H9 (cell line): ENCODE results near the gene PRKCA. TPM values are rescaled to one million over a fixed set of nuclear protein-coding genes. Genes with fewer than 3 reads are reported as not detected.

Experiments
- DNase-seq: peaks from one replicate; pipeline ENCODE4 v3.0.0-alpha.2; 2017
- H2AFZ ChIP-seq: one replicate; pipeline ENCODE4 v1.6.1; 2013; ENCODE audit warnings: mild to moderate bottlenecking, low read length, control low read depth, moderate library complexity
- H2AK5ac ChIP-seq: 2 replicates; pipeline ENCODE4 v1.6.1; 2013; ENCODE audit warnings: low read length, control low read depth, mixed read lengths; ENCODE audit not compliant: insufficient read length
- H2BK120ac ChIP-seq: one replicate; pipeline ENCODE4 v1.6.1; 2013; ENCODE audit warnings: low read depth, mild to moderate bottlenecking, low read length, control low read depth, inconsistent platforms; ENCODE audit not compliant: poor library complexity, severe bottlenecking
- H2BK12ac ChIP-seq: 2 replicates; pipeline ENCODE4 v1.6.1; 2013; ENCODE audit warnings: low read length, control low read depth, mixed read lengths, low read depth; ENCODE audit not compliant: insufficient read length
- H2BK15ac ChIP-seq: 2 replicates; pipeline ENCODE4 v1.6.1; 2013; ENCODE audit warnings: low read depth, low read length, control low read depth
- H2BK20ac ChIP-seq: one replicate; pipeline ENCODE4 v1.6.1; 2013; ENCODE audit warnings: low read depth, mild to moderate bottlenecking, low read length, control low read depth, inconsistent platforms; ENCODE audit not compliant: poor library complexity, severe bottlenecking
- H2BK5ac ChIP-seq: 2 replicates; pipeline ENCODE4 v1.6.1; 2013; ENCODE audit warnings: low read length, control low read depth, mixed read lengths; ENCODE audit not compliant: insufficient read length
- H3K14ac ChIP-seq: 2 replicates; pipeline ENCODE4 v1.6.1; 2013; ENCODE audit warnings: low read length, control low read depth; ENCODE audit not compliant: insufficient read depth
- H3K18ac ChIP-seq: 2 replicates; pipeline ENCODE4 v1.6.1; 2013; ENCODE audit warnings: low read depth, mild to moderate bottlenecking, mixed read lengths, low read length, control low read depth; ENCODE audit not compliant: insufficient read length
- H3K23ac ChIP-seq: 2 replicates; pipeline ENCODE4 v1.6.1; 2013; ENCODE audit warnings: low read length, control low read depth, mixed read lengths, low read depth; ENCODE audit not compliant: insufficient read length
- H3K23me2 ChIP-seq: 2 replicates; pipeline ENCODE4 v1.6.1; 2013; ENCODE audit warnings: low read depth, mild to moderate bottlenecking, mixed read lengths, low read length, control low read depth; ENCODE audit not compliant: insufficient read length, poor library complexity, severe bottlenecking
- H3K27ac ChIP-seq: 2 replicates; pipeline ENCODE4 v1.5.1; 2013; ENCODE audit warnings: low read length, control low read depth, mixed read lengths, low read depth; ENCODE audit not compliant: insufficient read length
- H3K27me3 ChIP-seq: 2 replicates; pipeline ENCODE4 v1.6.1; 2013; ENCODE audit warnings: low read length, control low read depth, inconsistent platforms; ENCODE audit not compliant: insufficient read depth
- H3K4ac ChIP-seq: 2 replicates; pipeline ENCODE4 v1.6.1; 2013; ENCODE audit warnings: low read depth, mild to moderate bottlenecking, control low read depth, inconsistent platforms, low read length, moderate library complexity
- H3K4me1 ChIP-seq: 2 replicates; pipeline ENCODE4 v1.6.1; 2013; ENCODE audit warnings: low read length, control low read depth, inconsistent platforms; ENCODE audit not compliant: insufficient read depth
- H3K4me2 ChIP-seq: 2 replicates; pipeline ENCODE4 v1.6.1; 2013; ENCODE audit warnings: low read length, control low read depth, mixed read lengths; ENCODE audit not compliant: insufficient read length, insufficient read depth
- H3K56ac ChIP-seq: 2 replicates; pipeline ENCODE4 v1.6.1; 2013; ENCODE audit warnings: low read depth, mild to moderate bottlenecking, mixed read lengths, low read length, control low read depth; ENCODE audit not compliant: insufficient read length
- H3K79me1 ChIP-seq: 2 replicates; pipeline ENCODE4 v1.6.1; 2013; ENCODE audit warnings: low read depth, mild to moderate bottlenecking, moderate library complexity, low read length, control low read depth, inconsistent platforms; ENCODE audit not compliant: insufficient read depth, poor library complexity, severe bottlenecking
- H3K79me2 ChIP-seq: 2 replicates; pipeline ENCODE4 v1.6.1; 2013; ENCODE audit warnings: low read length, control low read depth, inconsistent platforms; ENCODE audit not compliant: insufficient read depth
- H3K9ac ChIP-seq: 2 replicates; pipeline ENCODE4 v1.6.1; 2013; ENCODE audit warnings: low read length, control low read depth, mixed read lengths; ENCODE audit not compliant: insufficient read length; ENCODE audit errors: extremely low read depth
- H3K9me3 ChIP-seq: one replicate; pipeline ENCODE4 v1.6.1; 2013; ENCODE audit warnings: low read depth, low read length, inconsistent platforms; ENCODE audit not compliant: control insufficient read depth
- H3T11ph ChIP-seq: one replicate; pipeline ENCODE4 v1.6.1; 2013; ENCODE audit warnings: mild to moderate bottlenecking, low read length, control low read depth, inconsistent platforms
- H4K20me1 ChIP-seq: one replicate; pipeline ENCODE4 v1.6.1; 2013; ENCODE audit not compliant: control insufficient read depth, insufficient read length, insufficient read depth
- H4K5ac ChIP-seq: 2 replicates; pipeline ENCODE4 v1.6.1; 2013; ENCODE audit warnings: low read depth, mild to moderate bottlenecking, mixed read lengths, low read length, control low read depth; ENCODE audit not compliant: insufficient read length
- H4K8ac ChIP-seq: replicated peaks from 2 replicates; pipeline ENCODE4 v1.6.1; 2013; ENCODE audit warnings: low read length, control low read depth, mixed read lengths, low read depth; ENCODE audit not compliant: insufficient read length
- H4K91ac ChIP-seq: 2 replicates; pipeline ENCODE4 v1.6.1; 2013; ENCODE audit warnings: low read depth, mild to moderate bottlenecking, moderate library complexity, mixed read lengths, low read length, control low read depth; ENCODE audit not compliant: insufficient read length
- H3K27ac Mint-ChIP-seq, 3 experiments: 2 replicates in 2 of 3; 3 replicates in 1 of 3; pipeline ENCODE4 v1.8.0; 2020 to 2021; ENCODE audit warnings: mixed read lengths in 3 of 3, mild to moderate bottlenecking in 1 of 3, moderate library complexity in 1 of 3
- H3K27me3 Mint-ChIP-seq: 2 replicates; pipeline ENCODE4 v1.8.0; 2021; ENCODE audit warnings: low read depth, mild to moderate bottlenecking, moderate library complexity, mixed read lengths
- H3K36me3 Mint-ChIP-seq, 3 experiments: 2 replicates in 2 of 3; 3 replicates in 1 of 3; pipeline ENCODE4 v1.8.0; 2020 to 2021; ENCODE audit warnings: low read depth in 3 of 3, mixed read lengths in 3 of 3; ENCODE audit not compliant: insufficient read depth in 1 of 3
- H3K4me1 Mint-ChIP-seq, 2 experiments: 2 replicates each; pipeline ENCODE4 v1.8.0; 2020; ENCODE audit warnings: mixed read lengths in 2 of 2
- H3K4me3 Mint-ChIP-seq, 2 experiments: 2 replicates in 1 of 2; 3 replicates in 1 of 2; pipeline ENCODE4 v1.8.0; 2020 to 2021; ENCODE audit warnings: mild to moderate bottlenecking in 2 of 2, mixed read lengths in 2 of 2, moderate library complexity in 1 of 2
- H3K9me3 Mint-ChIP-seq, 2 experiments: 2 replicates in 1 of 2; 3 replicates in 1 of 2; pipeline ENCODE4 v1.8.0; 2020; ENCODE audit warnings: mild to moderate bottlenecking in 2 of 2, mixed read lengths in 2 of 2, moderate library complexity in 1 of 2
- WGBS: extraction: QIAGEN DNeasy Blood & Tissue Kit; methylation state at CpG from one replicate; pipeline ENCODE4 v1.1.7; 2013; ENCODE audit warnings: missing lambda C conversion rate, low lambda C conversion rate, mixed read lengths; ENCODE audit not compliant: insufficient read length; ENCODE audit errors: extremely low coverage; 5-methylcytosine and 5-hydroxymethylcytosine counted together
- total RNA-seq: library from RNA; stranded (reverse); gene quantifications from 2 replicates; pipeline ENCODE4 v1.2.1, GENCODE V29; 2021
- TF ChIP-seq, protein P1 (sequence below): fragments of 200-600 bp; sonication (generic); conservative IDR thresholded peaks from 3 replicates; pipeline ENCODE4 v1.8.0; 2021; ENCODE audit warnings: antibody characterized with exemption, mild to moderate bottlenecking

The PRKCA gene
- total RNA-seq, 1 experiment from 2014 or later = 10.5 TPM

DNA sequence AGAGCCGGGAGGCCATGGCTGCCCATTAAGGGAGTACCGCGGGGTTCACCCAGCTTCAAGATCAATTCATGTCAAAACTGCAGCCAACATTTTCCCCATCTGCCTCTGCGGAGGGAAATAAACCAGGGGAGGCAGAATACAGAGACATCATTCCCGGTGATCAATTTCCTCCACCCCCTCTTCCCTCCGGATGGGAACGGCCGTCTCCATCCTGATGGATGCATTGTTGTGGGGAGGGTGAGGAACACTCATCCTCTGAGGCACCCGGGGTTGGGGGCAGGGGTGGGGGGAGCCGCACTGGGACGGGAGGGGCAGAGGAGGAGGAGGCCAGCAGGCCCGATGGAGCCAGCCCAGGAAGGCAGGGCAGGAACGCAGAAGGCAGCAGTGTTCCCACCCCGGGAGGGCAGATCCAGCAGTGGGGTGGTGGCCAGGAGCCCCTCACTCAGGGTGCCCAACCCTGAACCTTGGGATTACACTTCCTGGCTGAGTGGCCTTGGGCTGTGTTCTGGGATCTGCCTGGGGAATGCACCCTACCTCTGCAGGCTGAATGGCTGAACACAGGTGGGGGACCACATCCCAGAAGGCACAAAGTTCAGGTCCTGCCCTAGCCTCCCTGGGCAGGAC is 546.7 kb downstream of the PRKCA start:
- Histone ChIP-seq H3K9me3 (no peaks in the 10 kb centered on the region), H3K27me3 (no peaks in the 10 kb centered on the region), H3K79me2 (no peaks in the 10 kb centered on the region), H2AK5ac (no peak overlapping the region), H3T11ph (no peak overlapping the region), H3K27ac (no peak overlapping the region), H4K20me1 (no peaks in the 10 kb centered on the region), H3K18ac (no peak overlapping the region), H2BK120ac (no peak overlapping the region), H4K8ac (no peak overlapping the region), H3K4me2 (no peak overlapping the region), H2BK15ac (no peak overlapping the region), H2BK5ac (no peak overlapping the region), H4K5ac (no peak overlapping the region), H2AFZ (no peak overlapping the region), H3K79me1 (no peaks in the 10 kb centered on the region), H4K91ac (no peak overlapping the region), H3K4ac (no peak overlapping the region), H3K56ac (no peak overlapping the region), H3K4me1 (no peaks in the 10 kb centered on the region), H3K14ac (no peak overlapping the region), H2BK20ac (no peak overlapping the region), H3K23ac (no peak overlapping the region), H2BK12ac (no peak overlapping the region), H3K9ac (no peak overlapping the region), H3K23me2 (no peaks in the 10 kb centered on the region)
- H3K27me3 Mint-ChIP-seq = peaks cover 3% of the 10 kb centered on the region
- no CpG with 5 or more reads among the region's 14 CpGs for WGBS
- peaks cover 0 to 6% of the 10 kb centered on the region in 2 experiments; a peak in 1 of 4 replicates for H3K4me1 Mint-ChIP-seq
- peaks cover 27 to 29% of the 10 kb centered on the region in 2 experiments for H3K9me3 Mint-ChIP-seq
- DNase-seq = no peak
- TF ChIP-seq, protein P1, sequence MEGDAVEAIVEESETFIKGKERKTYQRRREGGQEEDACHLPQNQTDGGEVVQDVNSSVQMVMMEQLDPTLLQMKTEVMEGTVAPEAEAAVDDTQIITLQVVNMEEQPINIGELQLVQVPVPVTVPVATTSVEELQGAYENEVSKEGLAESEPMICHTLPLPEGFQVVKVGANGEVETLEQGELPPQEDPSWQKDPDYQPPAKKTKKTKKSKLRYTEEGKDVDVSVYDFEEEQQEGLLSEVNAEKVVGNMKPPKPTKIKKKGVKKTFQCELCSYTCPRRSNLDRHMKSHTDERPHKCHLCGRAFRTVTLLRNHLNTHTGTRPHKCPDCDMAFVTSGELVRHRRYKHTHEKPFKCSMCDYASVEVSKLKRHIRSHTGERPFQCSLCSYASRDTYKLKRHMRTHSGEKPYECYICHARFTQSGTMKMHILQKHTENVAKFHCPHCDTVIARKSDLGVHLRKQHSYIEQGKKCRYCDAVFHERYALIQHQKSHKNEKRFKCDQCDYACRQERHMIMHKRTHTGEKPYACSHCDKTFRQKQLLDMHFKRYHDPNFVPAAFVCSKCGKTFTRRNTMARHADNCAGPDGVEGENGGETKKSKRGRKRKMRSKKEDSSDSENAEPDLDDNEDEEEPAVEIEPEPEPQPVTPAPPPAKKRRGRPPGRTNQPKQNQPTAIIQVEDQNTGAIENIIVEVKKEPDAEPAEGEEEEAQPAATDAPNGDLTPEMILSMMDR = no peak
- H3K36me3 Mint-ChIP-seq = peaks cover 2 to 9% (median 3%) of the 10 kb centered on the region in 3 experiments; a peak in 6 of 7 replicates
- H3K4me3 Mint-ChIP-seq = no peak overlapping the region
- H3K27ac Mint-ChIP-seq = no peak overlapping the region
